ENCODE results near the gene USB1. TPM values are rescaled to one million over a fixed set of nuclear protein-coding genes. Genes with fewer than 3 reads are reported as not detected.

The USB1 gene
- total RNA-seq, 1 experiment from 2014 or later = 91.2 TPM

- H3K4me1 Mint-ChIP-seq (ENCODE audit: low read depth, unreplicated experiment) = peaks cover 8% of the 10 kb centered on the region
- H3K4me3 Mint-ChIP-seq (ENCODE audit: unreplicated experiment) = no peak overlapping the region
- peaks cover 3% of the 10 kb centered on the region for H3K36me3 Mint-ChIP-seq (ENCODE audit: insufficient read depth, unreplicated experiment)
- ChIA-PET CTCF (interaction anchor here (0.6 kb wide), 1 partner anchor 92 kb away, joined by 3 read pairs; no protein-coding TSS in a partner anchor), POLR2A (no interaction called here)
- Histone ChIP-seq H3K36me3 (ENCODE audit: control insufficient read depth, insufficient read depth, low read length) (peaks cover 1% of the 10 kb centered on the region; the same call in 1 of the 2 replicates), H3K9me3 (no peaks in the 10 kb centered on the region), H3K27me3 (replicated peaks; ENCODE audit: control insufficient read depth, insufficient read depth, low read length) (no peaks in the 10 kb centered on the region), H3K4me1 (peaks cover 12% of the 10 kb centered on the region), H3K4me3 (ENCODE audit: low read depth, low read length) (no peak overlapping the region)
- intact Hi-C loops (cut with micrococcal nuclease; ENCODE audit: unreplicated experiment) = no loop called here
- TF ChIP-seq CTCF (IDR thresholded peaks at IDR 0.05; ENCODE audit: insufficient read depth in 1 of 2, low read depth in 1 of 2, low read length in 1 of 2, severe bottlenecking in 1 of 2, unreplicated experiment in 1 of 2) = no peak
- no peaks in the 10 kb centered on the region for H3K27me3 Mint-ChIP-seq (ENCODE audit: insufficient read depth, unreplicated experiment)
- no peak overlapping the region for H3K27ac Mint-ChIP-seq (ENCODE audit: unreplicated experiment)
- DNase-seq = no peak
- no peaks in the 10 kb centered on the region for H3K9me3 Mint-ChIP-seq (ENCODE audit: unreplicated experiment)
- BruUV-seq (replicated peaks) = no TSS peak
Measured at GRCh38 chr16:58030136-58030840, 29.1 kb downstream of the USB1 start.

- Histone ChIP-seq H3K9me3 (no peaks in the 10 kb centered on the region), H3K27me3 (replicated peaks; ENCODE audit: control insufficient read depth, insufficient read depth, low read length) (no peaks in the 10 kb centered on the region), H3K4me3 (ENCODE audit: low read depth, low read length) (no peak overlapping the region), H3K36me3 (ENCODE audit: control insufficient read depth, insufficient read depth, low read length) (peaks cover 1% of the 10 kb centered on the region; the same call in 1 of the 2 replicates), H3K4me1 (peaks cover 12% of the 10 kb centered on the region)
- no peak for TF ChIP-seq CTCF (IDR thresholded peaks at IDR 0.05; ENCODE audit: insufficient read depth in 1 of 2, low read depth in 1 of 2, low read length in 1 of 2, severe bottlenecking in 1 of 2, unreplicated experiment in 1 of 2)
- no TSS peak for BruUV-seq (replicated peaks)
- Mint-ChIP-seq H3K4me1 (ENCODE audit: low read depth, unreplicated experiment) (peaks cover 8% of the 10 kb centered on the region), H3K4me3 (ENCODE audit: unreplicated experiment) (no peak overlapping the region), H3K36me3 (ENCODE audit: insufficient read depth, unreplicated experiment) (no peaks in the 10 kb centered on the region), H3K9me3 (ENCODE audit: unreplicated experiment) (no peaks in the 10 kb centered on the region), H3K27ac (ENCODE audit: unreplicated experiment) (no peak overlapping the region), H3K27me3 (ENCODE audit: insufficient read depth, unreplicated experiment) (no peaks in the 10 kb centered on the region)
- DNase-seq = no peak
- ChIA-PET POLR2A (no interaction called here), CTCF (interaction anchor here (0.6 kb wide), 1 partner anchor 91 kb away, joined by 3 read pairs; no protein-coding TSS in a partner anchor)
- intact Hi-C loops (cut with micrococcal nuclease; ENCODE audit: unreplicated experiment) = no loop called here
Measured at GRCh38 chr16:58031016-58031800, 30.0 kb downstream of the USB1 start.

- intact Hi-C loops (cut with micrococcal nuclease; ENCODE audit: unreplicated experiment) = no loop called here
- TF ChIP-seq CTCF (IDR thresholded peaks at IDR 0.05; ENCODE audit: insufficient read depth in 1 of 2, low read depth in 1 of 2, low read length in 1 of 2, severe bottlenecking in 1 of 2, unreplicated experiment in 1 of 2) = no peak
- H3K27ac Mint-ChIP-seq (ENCODE audit: unreplicated experiment) = no peak overlapping the region
- Histone ChIP-seq H3K27me3 (replicated peaks; ENCODE audit: control insufficient read depth, insufficient read depth, low read length) (no peaks in the 10 kb centered on the region), H3K36me3 (ENCODE audit: control insufficient read depth, insufficient read depth, low read length) (peaks cover 1% of the 10 kb centered on the region; the same call in 1 of the 2 replicates), H3K4me1 (peaks cover 5% of the 10 kb centered on the region), H3K4me3 (ENCODE audit: low read depth, low read length) (no peak overlapping the region), H3K9me3 (no peaks in the 10 kb centered on the region)
- H3K4me3 Mint-ChIP-seq (ENCODE audit: unreplicated experiment) = no peak overlapping the region
- H3K9me3 Mint-ChIP-seq (ENCODE audit: unreplicated experiment) = no peaks in the 10 kb centered on the region
- POLR2A ChIA-PET = no interaction called here
- CTCF ChIA-PET = interaction anchor here (0.6 to 1.3 kb wide), 3 partner anchors 89 to 268 kb away, joined by 3 to 9 read pairs (median 4); no protein-coding TSS in a partner anchor
- peaks cover 6% of the 10 kb centered on the region for H3K36me3 Mint-ChIP-seq (ENCODE audit: insufficient read depth, unreplicated experiment)
- peaks cover 8% of the 10 kb centered on the region for H3K4me1 Mint-ChIP-seq (ENCODE audit: low read depth, unreplicated experiment)
- DNase-seq = no peak
- no TSS peak for BruUV-seq (replicated peaks)
- no peaks in the 10 kb centered on the region for H3K27me3 Mint-ChIP-seq (ENCODE audit: insufficient read depth, unreplicated experiment)
Measured at GRCh38 chr16:58032710-58033293, 31.6 kb downstream of the USB1 start.

Data from Caco-2 (cell line).